GM21528 (cell line): ENCODE measurements around the gene BOD1L1.

Source experiments
- ATAC-seq: cut with Tn5 transposase; IDR thresholded peaks from one replicate; pipeline ENCODE4 v1.9.1; 2021; ENCODE audit warnings: mild to moderate bottlenecking, moderate library complexity; ENCODE audit not compliant: unreplicated experiment, low FRiP score

BOD1L1 gene

GRCh38 chr4:13541176-13541604, 86.3 kb downstream of the BOD1L1 start:
- ATAC-seq: no peak

- no peak for ATAC-seq
These were observed 86.9 kb downstream of the BOD1L1 start for GRCh38 chr4:13540446-13541175.

- ATAC-seq: no peak
These were observed 87.7 kb downstream of the BOD1L1 start for GRCh38 chr4:13539619-13540445.

GRCh38 chr4:13539047-13539618, 88.4 kb downstream of the BOD1L1 start:
- no peak for ATAC-seq

GRCh38 chr4:13538427-13538973, 89.0 kb downstream of the BOD1L1 start:
- ATAC-seq: no peak

GRCh38 chr4:13537832-13538177, 89.7 kb downstream of the BOD1L1 start:
- no peak for ATAC-seq

GRCh38 chr4:13537011-13537831, 90.3 kb downstream of the BOD1L1 start:
- ATAC-seq: no peak

GRCh38 chr4:13536607-13537006, 90.9 kb downstream of the BOD1L1 start:
- ATAC-seq: no peak

- no peak for ATAC-seq
These were observed 91.7 kb downstream of the BOD1L1 start for GRCh38 chr4:13535708-13536361.

- no peak for ATAC-seq
These were observed 92.4 kb downstream of the BOD1L1 start for GRCh38 chr4:13535118-13535517.

GRCh38 chr4:13534344-13535063, 93.0 kb downstream of the BOD1L1 start:
- ATAC-seq: no peak

GRCh38 chr4:13533670-13534343, 93.7 kb downstream of the BOD1L1 start:
- ATAC-seq: no peak

- no peak for ATAC-seq
These were observed 95.9 kb downstream of the BOD1L1 start for GRCh38 chr4:13531625-13531998.

- ATAC-seq: no peak
These were observed 96.5 kb downstream of the BOD1L1 start for GRCh38 chr4:13530823-13531624.

GRCh38 chr4:13529128-13529919, 98.2 kb downstream of the BOD1L1 start:
- ATAC-seq: no peak

GRCh38 chr4:13528821-13529127, 98.8 kb downstream of the BOD1L1 start:
- no peak for ATAC-seq
